ENCODE results near the gene BRME1.

The BRME1 gene

GRCh38 chr19:13868663-13869062 is 37.3 kb downstream of the BRME1 start:
- peaks cover 61% of the 10 kb centered on the region for H3K4me1 ChIP-seq (ENCODE audit: control insufficient read depth, low read length)
- H3K79me2 ChIP-seq (ENCODE audit: control insufficient read depth, low read length): no peaks in the 10 kb centered on the region
- H3K27me3 ChIP-seq (ENCODE audit: control insufficient read depth, low read length): peaks cover 21% of the 10 kb centered on the region
- no peaks in the 10 kb centered on the region for H3K9me3 ChIP-seq (ENCODE audit: control insufficient read depth, insufficient read depth, low read length)
- no peaks in the 10 kb centered on the region for H3F3A ChIP-seq (ENCODE audit: control insufficient read depth, insufficient read depth)
- TF ChIP-seq CTCF (IDR thresholded peaks at IDR 0.05; ENCODE audit: low read depth, low read length, poor library complexity, severe bottlenecking) (no peak), EZH2phosphoT487 (IDR thresholded peaks at IDR 0.05; ENCODE audit: borderline replicate concordance, low read length) (no peak)
- H4K20me1 ChIP-seq (ENCODE audit: control insufficient read depth, insufficient read depth, low read depth, low read length): no peaks in the 10 kb centered on the region
- no peak overlapping the region for H3K4me2 ChIP-seq (ENCODE audit: low read length)
- no peak overlapping the region for H3K4me3 ChIP-seq (ENCODE audit: low read length)
- no peak overlapping the region for H3K27ac ChIP-seq (ENCODE audit: low read depth, low read length)
- no peaks in the 10 kb centered on the region for H3K9me2 ChIP-seq (replicated peaks; ENCODE audit: control insufficient read depth, low read length)
- H3K36me3 ChIP-seq (ENCODE audit: control insufficient read depth, low read length): no peaks in the 10 kb centered on the region

DNA sequence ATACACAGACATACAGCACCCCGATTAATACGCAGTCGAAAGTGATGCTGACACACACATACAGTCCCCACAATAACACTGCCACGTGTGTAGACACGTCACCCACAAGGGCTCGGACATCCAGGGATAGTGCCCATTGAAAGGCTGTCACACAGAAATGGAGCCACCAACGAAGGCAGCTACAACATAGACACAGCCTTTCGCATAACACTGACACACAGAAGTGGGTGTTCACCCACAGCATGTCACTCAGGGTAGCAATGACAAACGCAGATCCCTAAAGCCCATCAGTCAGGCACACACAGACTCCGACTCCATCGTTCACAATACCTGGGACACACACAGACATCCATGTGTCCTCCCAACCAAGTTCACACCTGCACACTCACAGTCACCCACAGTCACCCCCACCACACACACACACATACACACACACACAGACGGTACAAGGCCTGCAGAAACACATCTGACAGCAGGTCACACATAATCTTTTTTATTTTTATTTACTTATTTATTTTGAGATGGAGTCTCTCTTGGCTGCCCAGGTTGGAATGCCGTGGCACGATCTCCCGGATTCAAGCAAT is 39.4 kb downstream of the BRME1 start:
- H3K79me2 ChIP-seq (ENCODE audit: control insufficient read depth, low read length): no peaks in the 10 kb centered on the region
- no peaks in the 10 kb centered on the region for H3F3A ChIP-seq (ENCODE audit: control insufficient read depth, insufficient read depth)
- peaks cover 21% of the 10 kb centered on the region for H3K27me3 ChIP-seq (ENCODE audit: control insufficient read depth, low read length)
- TF ChIP-seq EZH2phosphoT487 (IDR thresholded peaks at IDR 0.05; ENCODE audit: borderline replicate concordance, low read length) (no peak), CTCF (IDR thresholded peaks at IDR 0.05; ENCODE audit: low read depth, low read length, poor library complexity, severe bottlenecking) (no peak)
- peaks cover 56% of the 10 kb centered on the region for H3K4me1 ChIP-seq (ENCODE audit: control insufficient read depth, low read length)
- H4K20me1 ChIP-seq (ENCODE audit: control insufficient read depth, insufficient read depth, low read depth, low read length): no peaks in the 10 kb centered on the region
- H3K9me3 ChIP-seq (ENCODE audit: control insufficient read depth, insufficient read depth, low read length): no peaks in the 10 kb centered on the region
- peak overlapping the region; percentile 75 for H3K4me2 ChIP-seq (ENCODE audit: low read length)
- H3K36me3 ChIP-seq (ENCODE audit: control insufficient read depth, low read length): no peaks in the 10 kb centered on the region
- H3K27ac ChIP-seq (ENCODE audit: low read depth, low read length): no peak overlapping the region
- H3K4me3 ChIP-seq (ENCODE audit: low read length): peak overlapping the region; percentile 75
- H3K9me2 ChIP-seq (replicated peaks; ENCODE audit: control insufficient read depth, low read length): no peaks in the 10 kb centered on the region

DNA sequence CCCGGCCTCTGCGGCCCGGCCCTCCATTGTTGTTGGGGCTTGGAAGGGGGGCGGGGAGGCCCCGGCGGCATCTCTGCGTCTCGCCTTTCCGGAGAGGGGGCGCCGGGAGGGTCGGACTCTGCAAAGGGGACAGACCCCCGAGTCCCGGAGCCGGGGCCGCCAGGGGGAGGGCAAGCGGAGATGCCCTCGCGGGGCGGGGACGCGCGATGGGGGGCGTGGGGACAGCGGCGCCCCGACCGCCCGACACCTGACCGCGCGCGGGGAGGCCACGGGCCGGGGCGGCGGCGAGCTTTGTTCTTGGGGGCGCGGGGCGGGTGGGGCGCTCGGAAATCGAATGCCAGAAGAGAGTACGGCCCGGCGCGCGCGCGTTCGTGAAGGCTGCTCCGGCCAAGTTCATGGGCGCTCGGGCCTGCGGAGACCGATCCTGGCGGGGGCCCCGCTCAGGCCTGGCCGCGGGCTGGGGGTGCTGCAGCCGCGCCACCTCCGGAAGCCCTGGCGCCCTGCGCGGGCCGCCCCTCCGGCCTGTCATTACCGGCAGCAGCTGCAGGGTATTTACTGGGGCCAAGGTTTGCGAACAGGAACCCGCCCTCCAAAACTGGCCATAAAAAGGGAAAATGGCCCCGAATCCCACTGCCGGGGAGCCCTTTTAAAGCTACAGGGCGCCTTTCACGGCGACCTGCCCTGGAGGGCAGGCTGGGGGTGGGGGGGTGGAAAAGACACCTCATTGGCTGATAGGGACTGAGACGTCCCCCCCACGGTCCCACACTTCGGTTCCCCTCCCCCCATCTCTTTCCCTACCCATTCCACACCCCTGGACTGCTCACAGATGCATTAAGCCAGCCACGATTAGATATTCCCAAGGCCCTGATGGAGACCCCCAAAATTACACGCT is 40.1 kb downstream of the BRME1 start:
- Histone ChIP-seq H3K27me3 (ENCODE audit: control insufficient read depth, low read length) (peaks cover 21% of the 10 kb centered on the region), H3F3A (ENCODE audit: control insufficient read depth, insufficient read depth) (no peaks in the 10 kb centered on the region), H3K79me2 (ENCODE audit: control insufficient read depth, low read length) (no peaks in the 10 kb centered on the region), H3K36me3 (ENCODE audit: control insufficient read depth, low read length) (no peaks in the 10 kb centered on the region), H3K9me3 (ENCODE audit: control insufficient read depth, insufficient read depth, low read length) (no peaks in the 10 kb centered on the region), H4K20me1 (ENCODE audit: control insufficient read depth, insufficient read depth, low read depth, low read length) (no peaks in the 10 kb centered on the region), H3K9me2 (replicated peaks; ENCODE audit: control insufficient read depth, low read length) (no peaks in the 10 kb centered on the region), H3K4me1 (ENCODE audit: control insufficient read depth, low read length) (peaks cover 56% of the 10 kb centered on the region), H3K4me2 (ENCODE audit: low read length) (peak overlapping the region; percentile 75), H3K27ac (ENCODE audit: low read depth, low read length) (no peak overlapping the region), H3K4me3 (ENCODE audit: low read length) (peak overlapping the region; percentile 75)
- TF ChIP-seq CTCF (IDR thresholded peaks at IDR 0.05; ENCODE audit: low read depth, low read length, poor library complexity, severe bottlenecking): no peak
- 0 out of 2 replicates have a peak, but pooled peaks have one; percentile 53 for TF ChIP-seq EZH2phosphoT487 (IDR thresholded peaks at IDR 0.05; ENCODE audit: borderline replicate concordance, low read length)

Data from DOHH2 (cell line).